B cell (primary cell): ENCODE results near the gene CYB5R3.

ENCODE experiments used
- CTCF ChIP-seq: fragments of 200-600 bp; IDR thresholded peaks from one replicate; pipeline ENCODE4 v1.8.0; 2022; ENCODE audit warnings: antibody characterized with exemption, mild to moderate bottlenecking
- EZH2 ChIP-seq: IDR thresholded peaks from 2 replicates; pipeline ENCODE4 v1.6.1; 2012; ENCODE audit warnings: borderline replicate concordance, low read depth, mild to moderate bottlenecking, moderate library complexity, low read length; ENCODE audit not compliant: insufficient read depth, poor library complexity, severe bottlenecking

GRCh38 chr22:42619261-42620063, 29.7 kb downstream of the CYB5R3 start:
- TF ChIP-seq EZH2 (no peak), CTCF (no peak)
